HG02623 (cell line): ENCODE results near the gene GRN.

Experiments
- ATAC-seq: cut with Tn5 transposase; IDR thresholded peaks from one replicate; pipeline ENCODE4 v1.9.1; 2021; ENCODE audit warnings: moderate library complexity; ENCODE audit not compliant: unreplicated experiment

Gene GRN

GRCh38 chr17:44344939-44345453 is at the start of gene GRN:
Gene GRN, plus strand, starts transcription at chr17:44345302. Its CDS starts 3,863 bp downstream, at chr17:44349165.
- ATAC-seq = peak; percentile 51

- ATAC-seq = no peak
Measured at GRCh38 chr17:44297975-44298374, 47.1 kb upstream of the GRN start.

GRCh38 chr17:44304651-44305050 is 40.5 kb upstream of the GRN start:
- no peak for ATAC-seq

DNA sequence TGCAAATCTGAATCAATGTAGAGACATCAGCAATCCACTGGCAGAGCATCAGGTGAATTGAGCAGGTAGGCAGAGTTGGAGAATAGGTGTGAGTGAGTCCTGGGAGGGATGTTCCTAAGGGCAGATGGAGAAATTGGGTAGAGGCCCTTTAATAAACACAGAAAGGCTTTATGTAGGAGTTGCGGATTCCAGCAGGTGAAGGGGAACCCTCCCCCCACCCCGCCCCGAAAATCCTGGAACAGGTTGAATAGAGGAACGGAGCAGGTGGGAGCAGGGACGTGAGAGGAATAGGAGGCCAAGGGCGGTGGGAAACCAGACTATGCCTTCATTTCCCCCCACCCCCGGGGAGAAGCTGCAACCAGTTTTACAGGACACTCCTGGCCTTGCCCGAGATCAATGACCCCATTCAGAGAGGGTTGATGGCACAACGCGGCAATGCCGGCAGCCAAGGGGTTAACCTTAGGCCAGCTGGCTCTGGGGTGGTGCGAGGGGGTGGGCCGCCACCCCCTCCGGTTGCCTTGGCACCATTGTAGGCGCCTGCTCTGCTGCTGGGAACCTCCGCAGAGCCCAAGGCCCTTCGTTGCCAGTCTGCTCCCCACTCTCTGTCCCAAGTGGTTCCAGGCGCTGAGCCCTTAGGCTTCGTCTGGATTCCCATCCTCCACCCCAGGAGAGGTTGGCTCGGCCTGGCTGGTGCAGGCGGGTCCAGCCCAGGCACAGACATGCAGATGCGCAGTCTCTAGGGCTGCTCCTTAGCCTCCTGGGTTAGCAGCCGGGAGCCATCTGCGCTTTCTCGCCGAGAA is 37.5 kb upstream of the GRN start:
- no peak for ATAC-seq

GRCh38 chr17:44308320-44308818 is 36.7 kb upstream of the GRN start, which contains the start of gene RUNDC3A:
Gene RUNDC3A, plus strand, starts transcription at chr17:44308601. Its CDS starts 232 bp downstream, at chr17:44308833.
- no peak for ATAC-seq

DNA sequence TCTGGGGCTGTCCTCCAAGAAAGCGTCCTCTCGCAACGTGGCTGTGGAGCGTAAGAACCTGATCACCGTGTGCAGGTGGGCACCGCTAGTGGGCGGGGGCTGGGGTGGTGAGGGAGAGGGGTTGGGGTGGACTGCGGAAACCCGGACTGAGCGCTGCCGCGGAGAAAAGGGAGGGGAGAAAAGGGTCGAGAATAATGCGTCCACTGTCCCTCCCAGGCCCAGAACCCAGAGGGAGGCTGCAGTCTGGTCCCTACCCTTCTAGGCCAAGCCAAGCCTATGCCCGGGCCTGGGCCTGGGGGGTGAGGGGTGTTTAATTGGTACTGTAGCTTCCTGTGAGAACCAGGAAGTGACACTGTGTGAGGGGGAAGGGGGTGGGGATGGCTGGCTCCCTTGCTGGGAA is 36.2 kb upstream of the GRN start:
- ATAC-seq = no peak

GRCh38 chr17:44309472-44309871 is 35.6 kb upstream of the GRN start:
- no peak for ATAC-seq

DNA sequence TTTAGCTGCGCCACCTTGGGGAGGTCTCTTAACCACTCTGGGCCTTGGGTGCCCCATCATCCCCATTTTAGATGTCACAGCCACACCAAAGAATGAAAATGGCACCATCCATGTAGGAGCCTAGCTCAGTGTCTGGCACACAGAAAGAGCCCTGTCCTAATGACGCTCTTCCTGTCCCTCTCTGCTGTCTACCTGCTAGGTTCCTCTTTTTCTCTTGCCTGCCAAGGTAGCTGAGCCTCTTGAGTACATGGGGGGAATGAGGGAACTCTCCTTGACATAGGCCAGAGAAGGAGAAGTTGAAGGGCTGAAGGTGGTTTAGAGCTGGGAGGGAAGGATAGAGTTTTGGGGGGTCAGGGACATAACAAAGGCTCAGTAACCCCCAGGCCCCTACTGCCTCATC is 34.9 kb upstream of the GRN start:
- no peak for ATAC-seq

GRCh38 chr17:44310609-44311376 is 34.3 kb upstream of the GRN start:
- ATAC-seq = no peak

DNA sequence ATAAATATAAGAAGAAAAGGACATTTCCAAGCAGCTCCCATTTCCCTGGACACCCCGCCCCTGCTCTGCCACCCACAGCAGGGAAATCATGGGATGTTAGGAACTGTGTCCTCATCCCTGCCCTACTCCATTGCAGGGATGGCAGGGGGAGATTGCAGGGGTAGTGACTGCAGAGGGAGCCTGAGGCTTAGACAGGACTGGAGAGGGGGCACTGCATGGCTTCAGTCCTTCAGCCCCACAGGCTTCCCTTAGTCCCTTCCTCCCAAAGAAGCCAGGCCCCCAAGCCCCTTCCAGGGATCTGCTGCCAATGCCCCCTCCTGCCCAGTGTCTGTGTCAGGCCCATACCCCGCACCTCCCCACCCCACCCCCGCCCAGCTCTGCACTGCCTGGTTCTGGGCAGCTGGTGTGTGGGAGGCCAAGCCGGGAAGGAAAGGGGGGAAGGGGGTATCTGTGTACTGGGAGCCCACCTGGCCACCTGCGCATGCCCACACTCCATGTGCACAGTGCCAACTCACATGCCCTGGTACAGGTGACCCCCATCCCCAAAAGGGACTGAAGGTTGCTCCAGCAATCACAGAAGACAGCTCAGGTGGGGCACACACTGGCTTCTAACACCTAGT is 33.4 kb upstream of the GRN start:
- ATAC-seq = no peak

DNA sequence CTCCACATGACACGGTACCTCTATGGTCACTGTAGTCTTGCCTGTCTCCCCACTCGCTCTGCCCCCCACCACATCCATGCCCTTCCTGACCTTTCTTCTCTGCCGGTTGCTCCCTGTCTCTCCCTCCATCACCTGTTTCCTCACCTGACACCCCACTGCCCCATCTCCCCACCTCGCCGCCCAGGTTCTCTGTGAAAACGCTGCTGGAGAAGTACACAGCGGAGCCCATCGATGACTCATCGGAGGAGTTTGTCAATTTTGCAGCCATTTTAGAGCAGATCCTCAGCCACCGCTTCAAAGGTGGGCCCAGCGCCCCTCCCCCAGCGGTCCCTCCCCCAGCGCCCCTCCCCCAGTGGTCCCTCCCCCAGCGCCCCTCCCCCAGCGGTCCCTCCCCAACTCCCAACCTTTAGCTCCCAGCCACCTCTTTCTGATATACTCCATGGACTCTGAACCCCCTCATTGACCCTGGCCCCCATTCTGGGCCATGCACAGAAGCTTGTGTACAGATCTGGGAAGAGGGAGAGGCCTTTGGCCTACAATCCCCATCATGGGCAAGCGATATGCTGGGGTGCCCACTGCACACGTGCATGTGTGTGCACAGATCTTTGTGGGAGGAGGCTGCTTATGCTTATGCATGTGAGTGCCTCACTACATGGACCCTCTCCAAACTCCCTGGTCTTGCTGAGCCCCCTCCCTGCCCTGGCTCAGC is 32.6 kb upstream of the GRN start:
- ATAC-seq = no peak

- no peak for ATAC-seq
Measured at GRCh38 chr17:44314031-44314430, 31.1 kb upstream of the GRN start.

DNA sequence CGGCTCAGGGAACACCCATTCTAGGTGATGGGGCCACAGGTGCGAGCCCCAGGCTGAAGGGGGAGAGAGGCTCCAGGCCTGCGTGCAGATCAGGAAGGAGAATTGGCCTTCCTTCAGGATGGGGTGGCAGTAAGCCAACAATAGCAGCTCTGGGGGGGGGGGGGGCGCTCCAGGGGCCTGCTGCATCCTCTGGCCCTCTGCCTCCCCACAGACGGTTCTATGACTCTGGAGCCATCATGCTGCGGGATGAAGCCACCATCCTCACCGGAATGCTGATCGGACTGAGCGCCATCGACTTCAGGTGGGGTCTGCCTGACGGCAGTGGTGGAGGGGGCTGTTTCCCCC is 30.6 kb upstream of the GRN start:
- no peak for ATAC-seq

GRCh38 chr17:44314869-44315661 is 30.0 kb upstream of the GRN start:
- no peak for ATAC-seq

GRCh38 chr17:44315760-44316731 is 29.1 kb upstream of the GRN start:
- ATAC-seq = no peak

DNA sequence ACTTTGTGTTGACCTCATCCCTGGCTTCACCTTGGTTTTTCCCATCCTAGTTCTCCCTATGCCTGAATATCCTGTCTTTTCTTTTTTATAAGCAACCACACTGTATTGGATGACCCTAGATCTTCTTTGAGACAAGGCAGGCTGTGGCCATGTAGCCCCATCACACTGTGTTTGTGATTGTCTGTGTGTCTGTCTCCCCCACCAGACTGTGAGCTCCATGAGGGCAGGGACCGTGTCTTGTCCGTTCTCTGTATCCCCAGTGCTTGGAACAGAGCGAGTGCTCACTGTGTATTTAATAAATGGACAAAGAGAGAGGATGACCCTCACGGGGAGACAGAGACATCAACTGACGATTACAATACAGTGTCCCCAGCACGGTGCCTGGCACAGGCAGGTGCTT is 27.6 kb upstream of the GRN start:
- ATAC-seq = no peak

DNA sequence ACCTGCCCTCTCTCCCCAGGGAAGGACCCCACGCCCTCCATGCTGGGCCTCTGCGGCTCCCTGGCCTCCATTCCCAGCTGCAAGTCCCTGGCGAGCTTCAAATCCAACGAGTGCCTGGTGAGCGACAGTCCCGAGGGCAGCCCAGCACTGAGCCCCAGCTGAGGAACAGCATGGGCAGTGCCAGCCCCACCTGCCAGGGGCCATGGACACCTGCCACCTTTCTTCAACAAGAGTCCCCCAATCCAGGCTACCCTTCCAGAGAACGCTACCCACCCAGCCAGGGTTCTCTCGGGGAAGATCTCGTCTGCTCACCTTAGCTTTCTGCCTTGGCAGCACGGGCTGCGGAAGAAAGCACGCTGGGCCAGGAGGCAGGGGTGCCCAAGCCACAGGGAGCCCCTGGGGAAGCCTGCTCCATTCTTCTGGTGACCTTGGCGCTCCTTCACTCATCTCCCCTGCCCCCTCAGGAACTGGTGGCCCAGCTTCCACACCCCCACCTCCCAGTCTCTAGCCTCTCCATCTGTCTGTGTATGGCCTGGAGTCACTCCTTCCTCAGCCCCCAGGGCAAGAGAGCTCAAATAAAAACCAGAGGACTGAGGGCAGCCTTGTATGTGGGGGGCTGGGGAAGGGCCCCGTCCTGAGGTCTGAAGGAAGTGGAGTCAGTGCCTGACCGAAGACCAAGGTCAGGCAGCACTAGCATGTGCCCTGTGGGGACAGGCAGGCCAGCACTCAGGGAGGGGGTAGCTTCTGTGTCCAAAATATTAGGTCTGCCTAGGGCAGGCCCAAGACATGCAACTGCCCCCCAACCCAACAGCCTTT is 26.8 kb upstream of the GRN start:
- ATAC-seq = no peak

- no peak for ATAC-seq
Measured at GRCh38 chr17:44320066-44320465, 25.0 kb upstream of the GRN start.
